Measurements from ENCODE around the gene CRADD. TPM values are rescaled to one million over a fixed set of nuclear protein-coding genes. Genes with fewer than 3 reads are reported as not detected.

Gene CRADD
- total and polyA plus RNA-seq, 2 of the 4 experiments (the other 2 are of a cell fraction), result 11.1 to 14.0 TPM

- Histone ChIP-seq H2BK120ac (ENCODE audit: low read depth, low read length) (no peak overlapping the region), H3K27ac (ENCODE audit: insufficient read depth, low read length) (no peak overlapping the region), H4K5ac (ENCODE audit: low read depth, low read length) (no peak overlapping the region), H3K4me2 (ENCODE audit: low read depth, low read length) (no peak overlapping the region), H2BK20ac (ENCODE audit: low read depth, low read length) (no peak overlapping the region), H3K4me3 (ENCODE audit: insufficient read depth, low read depth, low read length) (no peak overlapping the region), H4K8ac (ENCODE audit: low read depth in 2 of 2, low read length in 2 of 2) (no peak overlapping the region), H3K36me3 (ENCODE audit: control insufficient read depth, insufficient read depth, low read length) (no peaks in the 10 kb centered on the region), H2AFZ (replicated peaks; ENCODE audit: low read length, poor library complexity) (no peak overlapping the region), H3K79me1 (ENCODE audit: low read depth in 1 of 2, low read length in 2 of 2) (no peaks in the 10 kb centered on the region), H3K14ac (replicated peaks; ENCODE audit: low read depth, low read length) (no peak overlapping the region), H3K4me1 (ENCODE audit: control insufficient read depth, insufficient read depth, low read length) (no peaks in the 10 kb centered on the region), H2BK5ac (ENCODE audit: low read depth, low read length, poor library complexity, severe bottlenecking) (no peak overlapping the region), H2AK9ac (replicated peaks; ENCODE audit: low read depth, low read length, poor library complexity) (no peak overlapping the region), H3K9me3 (ENCODE audit: control insufficient read depth, insufficient read depth, low read length) (no peaks in the 10 kb centered on the region), H3K4ac (ENCODE audit: low read depth, low read length) (no peak overlapping the region), H2AK5ac (ENCODE audit: low read depth, low read length) (0 out of 2 replicates have a peak overlapping the region, but pooled peaks have one; percentile 16), H3K18ac (ENCODE audit: low read depth, low read length) (no peak overlapping the region), H2BK15ac (ENCODE audit: low read depth, low read length) (no peak overlapping the region), H3K27me3 (ENCODE audit: control insufficient read depth, insufficient read depth, low read length) (no peaks in the 10 kb centered on the region), H4K91ac (ENCODE audit: insufficient read depth, low read depth, low read length) (no peak overlapping the region), H3K23ac (ENCODE audit: low read depth, low read length) (no peak overlapping the region), H3K9ac (ENCODE audit: low read depth, low read length) (no peak overlapping the region), H4K20me1 (ENCODE audit: insufficient read depth, low read length) (no peaks in the 10 kb centered on the region), H3K56ac (ENCODE audit: extremely low read depth, insufficient read depth, low read length) (no peak overlapping the region), H3K9me1 (ENCODE audit: insufficient read depth, low read length) (no peaks in the 10 kb centered on the region)
- POLR2A ChIA-PET (ENCODE audit: unreplicated experiment), result interaction anchor here (0.5 kb wide), 1 partner anchor 128 kb away, joined by 5 read pairs; no protein-coding TSS in a partner anchor
- 100% methylated on average over 1 of the region's 4 CpGs; no CpG with 5 or more reads in 1 of the 2 experiments for WGBS, 2 experiments (ENCODE audit: extremely low coverage in 2 of 2, insufficient read length in 1 of 2)
- TF ChIP-seq FOS (IDR thresholded peaks at IDR 0.05; ENCODE audit: low read depth, low read length) (no peak), BHLHE40 (IDR thresholded peaks at IDR 0.05; ENCODE audit: low read depth, low read length) (no peak), MAZ (IDR thresholded peaks at IDR 0.05; ENCODE audit: borderline replicate concordance, low read depth, low read length) (no peak), RFX5 (IDR thresholded peaks at IDR 0.05; ENCODE audit: low read depth, low read length) (no peak), CHD1 (IDR thresholded peaks at IDR 0.05; ENCODE audit: low read depth, low read length) (no peak), SMC3 (IDR thresholded peaks at IDR 0.05; ENCODE audit: low read depth, low read length) (no peak), RAD21 (IDR thresholded peaks at IDR 0.05; ENCODE audit: low read length) (no peak), MXI1 (IDR thresholded peaks at IDR 0.05; ENCODE audit: borderline replicate concordance, low read depth, low read length) (no peak), CEBPB (IDR thresholded peaks at IDR 0.05; ENCODE audit: low read depth, low read length) (no peak), RCOR1 (IDR thresholded peaks at IDR 0.05; ENCODE audit: insufficient replicate concordance, low read length) (no peak), CTCF (conservative IDR thresholded peaks at IDR 0.05; ENCODE audit: low read depth, low read length) (no peak), ELK1 (IDR thresholded peaks at IDR 0.05; ENCODE audit: borderline replicate concordance, low read depth, low read length) (no peak), POLR2A (IDR thresholded peaks at IDR 0.05; ENCODE audit: low read depth, low read length) (no peak), USF2 (IDR thresholded peaks at IDR 0.05; ENCODE audit: low read depth, low read length) (no peak), NFE2L2 (IDR thresholded peaks at IDR 0.05; ENCODE audit: low read depth, low read length) (no peak), MAFK (IDR thresholded peaks at IDR 0.05; ENCODE audit: low read depth, low read length) (no peak)
- dilution Hi-C loops (cut with HindIII; ENCODE audit: low sequenced_read_pairs, unreplicated experiment), result no loop called here
- DNase-seq (no peak), ATAC-seq (ENCODE audit: low read depth) (no peak)
- no TSS peak for BruUV-seq (replicated peaks)
- intact Hi-C loops (cut with micrococcal nuclease), result no loop called here
- in situ Hi-C loops (cut with MboI; ENCODE audit: low sequenced_read_pairs), result no loop called here
- CTCF ChIA-PET, result no interaction called here
Observed at GRCh38 chr12:93851257-93851671, 174.1 kb downstream of the CRADD start.

Measured in IMR-90 (cell line).